ENCODE results near the gene SLC5A5.

The SLC5A5 gene

DNA sequence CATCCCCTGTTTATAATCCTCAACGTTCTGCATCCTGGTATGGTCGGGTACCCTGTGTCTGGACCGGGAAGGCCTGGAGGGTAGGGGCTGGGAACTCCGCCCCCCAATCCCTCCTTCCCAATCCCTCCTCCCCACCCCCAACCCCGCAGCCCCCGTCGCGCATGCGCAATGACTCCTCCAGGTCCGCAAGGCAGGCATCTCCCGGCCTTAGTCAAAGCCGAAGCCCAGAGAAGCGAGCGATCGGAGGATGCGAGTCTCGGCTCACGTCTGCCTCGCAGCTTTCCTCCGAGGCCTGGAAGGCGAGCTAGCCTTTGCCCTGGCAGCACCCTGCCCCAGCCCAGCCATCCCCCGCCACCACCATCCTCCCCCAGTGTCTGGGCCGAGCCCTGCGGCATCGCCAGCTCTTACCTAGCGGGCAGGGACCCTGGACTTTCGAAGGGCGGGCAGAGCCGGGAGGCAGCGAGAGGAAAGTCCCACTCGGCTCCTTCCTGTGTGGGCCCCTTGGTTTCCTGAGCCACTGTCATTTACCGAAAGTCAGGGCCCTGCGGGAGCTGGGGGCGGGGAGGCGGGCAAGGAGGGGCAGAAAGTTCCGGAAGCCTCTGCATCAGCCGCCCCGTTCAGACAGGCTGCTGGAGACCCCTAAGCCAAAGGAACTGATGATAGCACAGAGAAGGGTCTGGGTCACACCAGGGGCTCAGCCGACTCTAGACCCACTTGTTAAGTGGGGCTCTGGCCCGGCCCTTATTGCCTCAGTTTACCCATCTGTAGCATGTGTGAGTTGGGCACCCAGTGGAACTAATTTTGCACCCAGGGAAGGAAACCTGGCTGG, 24.0 kb upstream of the SLC5A5 start, which contains the start of gene JAK3:
Gene JAK3 (minus strand): TSS at position 445 of the 829 bp plus-strand sequence. CDS start 3,565 bp downstream, outside the sequence.
- DNase-seq (ENCODE audit: low read depth in 2 of 2): peak; percentile 81 to 87

DNA sequence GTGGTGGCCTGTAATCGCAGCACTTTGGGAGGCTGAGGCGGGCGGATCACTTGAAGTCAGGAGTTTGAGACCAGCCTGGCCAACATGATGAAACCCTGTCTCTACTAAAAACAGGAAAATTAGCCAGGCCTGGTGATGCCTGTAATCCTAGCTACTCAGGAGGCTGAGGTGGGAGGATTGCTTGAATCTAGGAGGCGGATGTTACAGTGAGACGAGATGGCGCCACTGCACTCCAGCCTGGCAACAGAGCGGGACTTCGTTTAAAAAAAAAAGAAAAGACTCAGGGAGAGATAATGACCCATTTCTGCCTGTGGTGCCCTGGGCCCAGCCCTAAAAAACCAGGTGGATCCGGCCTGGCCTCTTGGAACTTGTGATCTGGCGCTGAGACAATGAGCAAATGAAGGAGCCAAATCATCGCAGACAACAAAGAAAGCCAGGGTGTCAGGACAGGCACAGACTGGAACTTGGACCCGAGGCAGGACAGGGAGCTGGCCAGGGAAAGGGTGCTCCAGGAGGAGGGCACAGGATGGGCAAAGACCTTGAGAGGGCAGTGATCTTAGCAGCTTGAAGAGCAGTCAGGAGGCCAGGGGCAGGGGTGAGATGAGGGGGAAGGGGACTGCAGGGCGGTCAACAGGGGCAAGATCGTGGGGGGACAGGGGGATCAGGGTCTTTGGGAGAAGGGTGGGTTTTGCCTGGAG, 23.0 kb upstream of the SLC5A5 start:
- DNase-seq (ENCODE audit: low read depth in 2 of 2): no peak

DNA sequence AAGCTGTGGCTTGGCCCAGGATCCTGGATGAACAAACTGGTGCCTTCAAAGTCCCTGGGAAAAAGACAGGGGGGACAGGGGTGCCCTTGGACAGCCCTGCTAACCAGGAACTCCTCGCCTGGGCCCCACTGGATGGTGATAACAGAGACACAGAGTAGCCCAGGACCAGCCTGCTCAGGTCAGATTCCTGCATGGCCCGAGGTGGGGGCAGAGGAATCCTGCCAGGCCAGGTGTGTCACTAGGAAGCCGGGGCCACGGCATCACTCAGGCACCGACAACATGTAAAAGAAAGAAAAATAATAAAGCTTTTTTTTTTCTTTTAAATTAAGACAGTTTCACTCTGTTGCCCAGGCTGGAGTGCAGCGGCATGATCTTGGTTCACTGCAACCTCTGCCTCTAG, 17.7 kb upstream of the SLC5A5 start:
- DNase-seq (ENCODE audit: low read depth in 2 of 2): no peak

DNA sequence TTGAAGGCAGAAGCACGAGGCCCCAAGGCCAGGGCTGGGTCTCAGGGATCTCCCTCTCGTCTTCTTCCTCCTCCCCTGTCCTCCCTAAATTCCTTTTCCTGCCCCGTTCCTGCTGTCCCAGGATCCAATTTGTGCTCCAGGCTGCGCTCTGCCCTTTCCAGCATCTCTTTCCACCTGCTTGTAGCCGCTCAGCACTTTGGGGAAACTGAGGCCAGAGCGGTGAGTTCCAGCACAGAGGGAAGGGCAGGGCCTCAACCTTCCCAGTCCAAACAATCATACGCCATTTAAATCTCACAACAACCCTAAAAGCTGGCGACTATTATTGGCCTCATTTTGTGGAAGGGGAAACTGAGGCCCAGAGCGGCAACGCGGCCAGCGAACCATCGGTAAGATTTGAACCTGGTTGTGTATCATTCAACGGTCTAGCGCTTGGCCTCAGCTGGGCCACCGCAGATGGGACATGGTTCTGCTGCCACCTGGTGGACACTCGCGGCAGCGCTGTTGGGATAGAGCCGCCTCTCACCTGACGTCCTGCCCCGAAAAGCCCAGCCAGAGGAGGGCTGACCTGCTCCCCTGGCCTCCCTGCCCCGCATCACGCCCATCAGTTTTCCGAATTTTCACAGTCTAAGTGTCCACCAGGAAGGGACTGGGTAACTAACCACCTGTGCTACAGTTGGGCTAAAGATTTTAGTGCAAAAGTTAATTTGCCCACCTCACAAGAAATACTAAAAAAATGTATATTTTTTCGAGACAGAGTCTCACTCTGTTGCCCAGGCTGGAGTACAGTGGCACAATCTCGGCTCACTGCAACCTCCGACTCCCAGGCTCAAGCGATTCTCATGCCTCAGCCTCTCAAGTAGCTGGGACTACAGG, 16.2 kb upstream of the SLC5A5 start:
- DNase-seq (ENCODE audit: low read depth in 2 of 2): peak; percentile 86 to 93

DNA sequence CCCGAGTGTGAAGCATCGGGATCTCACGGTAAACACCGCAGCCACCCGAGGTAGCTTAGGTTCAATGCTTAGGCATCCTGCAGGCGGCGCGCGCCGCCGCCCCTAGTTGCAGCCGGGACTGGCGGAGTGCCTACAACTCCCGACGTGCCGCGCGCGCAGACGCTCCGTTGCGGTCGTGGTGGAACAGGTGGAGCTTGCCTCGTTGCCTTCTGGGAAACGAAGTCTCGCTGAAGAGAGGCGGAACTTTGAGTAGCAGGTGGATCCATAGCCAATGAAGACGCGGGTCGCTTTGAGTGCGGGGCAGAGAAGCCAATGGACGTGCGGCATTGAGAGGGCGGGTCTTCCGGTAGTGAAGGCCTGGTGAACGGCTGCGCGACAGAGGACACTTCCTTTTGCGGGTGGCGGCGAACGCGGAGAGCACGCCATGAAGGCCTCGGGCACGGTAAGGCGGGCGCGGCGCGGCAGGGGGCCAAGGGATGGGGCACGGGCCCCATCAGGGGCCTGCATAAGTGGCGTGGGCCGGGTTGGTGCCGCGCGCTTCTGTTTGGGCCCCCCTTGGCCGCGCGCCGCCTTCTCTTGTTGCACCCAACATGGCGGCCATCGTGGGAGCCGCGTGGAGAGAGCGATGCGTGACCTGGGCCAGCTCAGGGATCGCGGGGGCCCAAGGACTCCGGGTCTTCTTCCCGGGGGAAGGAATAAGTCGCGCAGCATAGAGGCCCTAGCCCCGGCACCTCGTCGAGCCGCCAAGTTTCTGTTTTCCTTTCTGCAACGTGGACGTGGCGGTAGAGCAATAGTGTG, 12.0 kb upstream of the SLC5A5 start, which contains the start of gene RPL18A:
Gene RPL18A (plus strand): TSS at position 378 of the 798 bp plus-strand sequence. CDS start 47 bp downstream, at position 425.
- peak; percentile 98 to 99 for DNase-seq (ENCODE audit: low read depth in 2 of 2)

DNA sequence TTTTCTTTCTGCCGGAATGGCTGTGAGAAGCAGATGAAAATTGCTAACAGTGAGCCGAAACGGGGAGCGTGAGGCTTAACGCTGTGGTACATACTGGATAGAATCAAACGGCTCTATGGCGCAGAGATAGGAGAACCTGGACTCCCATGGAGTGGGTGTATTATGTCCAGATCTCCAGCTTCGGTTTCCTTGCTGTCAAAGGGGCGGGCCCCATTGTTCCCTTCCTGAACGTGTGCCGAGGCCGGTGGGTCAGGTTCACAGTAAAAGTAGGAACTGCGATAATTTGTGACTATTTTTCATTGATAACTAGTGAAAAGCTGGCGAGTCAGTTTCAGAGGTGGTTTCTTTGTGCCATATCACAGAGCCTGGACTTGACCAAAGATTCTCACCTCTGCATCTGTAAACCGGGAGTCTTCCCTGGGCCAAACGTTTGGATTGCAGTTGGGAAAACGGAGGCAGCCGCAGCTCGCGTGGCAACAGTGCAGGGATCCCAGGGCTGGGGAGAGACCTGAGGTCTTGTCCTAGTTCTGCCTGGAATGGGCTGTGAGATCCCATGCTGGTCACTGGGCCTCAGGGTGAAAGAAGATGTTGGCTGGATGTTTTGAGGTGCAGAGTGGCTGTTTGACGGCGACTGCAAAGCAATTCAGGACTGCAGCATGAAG, 11.3 kb upstream of the SLC5A5 start:
- DNase-seq (ENCODE audit: low read depth in 2 of 2): no peak

DNA sequence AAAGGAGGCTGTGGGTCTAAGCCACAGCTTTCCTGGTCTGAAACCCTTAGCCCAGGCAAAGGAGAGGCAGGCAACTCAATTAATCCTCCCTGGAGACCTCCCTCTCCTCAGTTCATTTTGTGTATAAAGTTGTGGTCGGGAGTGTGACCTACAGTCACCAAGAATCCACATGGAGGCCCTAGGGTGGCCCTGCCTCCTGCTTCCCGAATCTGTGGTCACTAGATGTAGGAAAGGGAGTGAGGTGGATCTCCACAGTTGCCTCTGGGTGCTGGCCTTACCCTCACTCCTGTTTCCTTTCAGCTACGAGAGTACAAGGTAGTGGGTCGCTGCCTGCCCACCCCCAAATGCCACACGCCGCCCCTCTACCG, 10.8 kb upstream of the SLC5A5 start:
- no peak for DNase-seq (ENCODE audit: low read depth in 2 of 2)

DNA sequence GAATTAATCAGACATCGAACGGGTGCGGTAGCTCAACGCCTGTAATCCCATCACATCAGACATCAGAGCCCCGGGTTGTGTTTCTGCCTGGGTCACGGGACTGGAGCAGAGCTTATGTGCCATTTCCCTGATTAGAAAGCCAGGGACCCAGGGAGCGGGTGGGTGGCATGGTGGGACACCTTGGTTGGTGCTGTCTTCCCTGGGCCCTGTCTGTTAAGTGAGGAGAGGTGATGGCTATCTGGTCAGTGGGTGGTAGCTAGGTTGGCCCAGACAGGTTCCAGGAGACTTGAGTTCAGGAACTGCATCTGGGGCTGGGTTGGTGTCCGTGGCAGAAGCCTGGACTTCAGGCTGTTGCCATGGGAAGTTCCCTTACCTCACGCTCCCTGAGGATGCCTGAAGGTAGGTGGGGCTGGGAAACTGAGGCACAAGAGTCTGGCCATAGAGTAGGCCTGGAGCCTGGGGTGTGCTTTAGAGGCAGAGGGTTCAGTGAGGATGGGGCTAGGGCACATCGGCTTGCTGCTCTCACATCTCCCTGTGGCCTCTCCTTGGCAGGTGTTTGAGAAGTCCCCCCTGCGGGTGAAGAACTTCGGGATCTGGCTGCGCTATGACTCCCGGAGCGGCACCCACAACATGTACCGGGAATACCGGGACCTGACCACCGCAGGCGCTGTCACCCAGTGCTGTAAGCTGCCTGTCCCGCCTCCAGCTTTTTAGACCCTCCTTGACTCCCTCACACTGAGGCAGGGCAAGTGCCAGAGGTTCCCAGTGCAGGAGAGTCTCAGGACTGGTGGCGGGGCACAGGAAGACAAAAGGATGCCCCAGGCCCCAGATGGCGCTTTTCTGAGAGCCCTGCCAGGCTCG, 10.0 kb upstream of the SLC5A5 start:
- no peak for DNase-seq (ENCODE audit: low read depth in 2 of 2)

DNA sequence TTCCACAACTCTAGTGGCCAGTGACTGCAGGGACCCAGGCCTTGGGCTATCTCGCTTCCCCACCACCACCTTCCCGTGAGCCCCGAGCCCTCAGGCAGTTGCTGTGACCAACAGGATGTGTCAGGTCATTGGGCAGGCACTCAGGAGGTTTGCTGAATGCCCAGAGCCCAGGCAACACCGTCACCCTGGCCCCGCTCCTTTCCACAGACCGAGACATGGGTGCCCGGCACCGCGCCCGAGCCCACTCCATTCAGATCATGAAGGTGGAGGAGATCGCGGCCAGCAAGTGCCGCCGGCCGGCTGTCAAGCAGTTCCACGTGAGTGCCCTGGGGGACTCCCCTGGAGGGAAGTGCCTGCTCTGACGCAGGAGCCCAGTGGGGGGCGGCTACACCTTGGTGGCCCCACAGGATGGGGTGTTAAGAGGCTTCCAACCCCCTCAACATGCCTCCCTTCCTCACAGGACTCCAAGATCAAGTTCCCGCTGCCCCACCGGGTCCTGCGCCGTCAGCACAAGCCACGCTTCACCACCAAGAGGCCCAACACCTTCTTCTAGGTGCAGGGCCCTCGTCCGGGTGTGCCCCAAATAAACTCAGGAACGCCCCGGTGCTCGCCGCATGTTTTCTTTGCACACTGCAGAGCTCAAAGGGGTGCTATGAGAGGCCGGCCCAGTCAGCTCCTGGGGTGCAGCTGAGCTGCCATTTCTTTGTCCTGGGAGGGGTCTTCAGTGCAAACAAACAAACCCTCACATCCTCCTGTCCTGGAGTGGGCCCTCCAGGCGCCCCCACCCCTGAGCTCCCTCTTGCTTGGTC, 8.8 kb upstream of the SLC5A5 start:
- DNase-seq (ENCODE audit: low read depth in 2 of 2): no peak

DNA sequence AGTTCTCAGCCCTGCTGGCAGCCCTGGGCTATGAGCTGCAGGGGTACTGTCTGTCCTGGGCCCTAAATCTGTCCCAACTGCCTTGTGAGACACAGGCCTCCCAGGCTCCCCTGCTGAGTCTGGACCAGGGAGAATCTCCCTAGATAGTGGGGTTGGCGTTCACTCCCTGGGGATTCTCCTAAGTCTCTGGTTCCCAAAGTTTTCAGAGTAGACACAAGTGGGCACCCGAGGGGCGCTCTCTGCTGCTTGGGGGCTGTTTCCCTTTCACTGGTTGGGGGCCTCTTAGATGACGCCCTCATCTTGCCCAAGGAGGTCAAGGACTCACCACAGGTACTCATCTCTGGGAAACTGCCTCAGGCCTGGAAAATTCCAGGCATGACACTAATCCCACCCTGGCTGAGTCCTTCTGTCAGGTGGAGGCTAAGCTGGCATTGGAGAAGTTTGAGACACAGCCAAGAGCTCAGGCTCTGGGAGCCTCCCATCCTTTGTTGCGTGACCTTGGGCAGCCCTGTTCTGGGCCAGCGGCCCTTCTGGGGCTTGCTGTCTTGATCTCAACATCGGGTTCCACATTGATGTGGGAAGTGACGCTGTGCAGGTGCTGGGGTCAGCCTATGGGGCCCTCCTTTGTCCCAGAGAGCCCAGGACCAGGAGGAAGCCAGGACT, 8.1 kb upstream of the SLC5A5 start:
- no peak for DNase-seq (ENCODE audit: low read depth in 2 of 2)

DNA sequence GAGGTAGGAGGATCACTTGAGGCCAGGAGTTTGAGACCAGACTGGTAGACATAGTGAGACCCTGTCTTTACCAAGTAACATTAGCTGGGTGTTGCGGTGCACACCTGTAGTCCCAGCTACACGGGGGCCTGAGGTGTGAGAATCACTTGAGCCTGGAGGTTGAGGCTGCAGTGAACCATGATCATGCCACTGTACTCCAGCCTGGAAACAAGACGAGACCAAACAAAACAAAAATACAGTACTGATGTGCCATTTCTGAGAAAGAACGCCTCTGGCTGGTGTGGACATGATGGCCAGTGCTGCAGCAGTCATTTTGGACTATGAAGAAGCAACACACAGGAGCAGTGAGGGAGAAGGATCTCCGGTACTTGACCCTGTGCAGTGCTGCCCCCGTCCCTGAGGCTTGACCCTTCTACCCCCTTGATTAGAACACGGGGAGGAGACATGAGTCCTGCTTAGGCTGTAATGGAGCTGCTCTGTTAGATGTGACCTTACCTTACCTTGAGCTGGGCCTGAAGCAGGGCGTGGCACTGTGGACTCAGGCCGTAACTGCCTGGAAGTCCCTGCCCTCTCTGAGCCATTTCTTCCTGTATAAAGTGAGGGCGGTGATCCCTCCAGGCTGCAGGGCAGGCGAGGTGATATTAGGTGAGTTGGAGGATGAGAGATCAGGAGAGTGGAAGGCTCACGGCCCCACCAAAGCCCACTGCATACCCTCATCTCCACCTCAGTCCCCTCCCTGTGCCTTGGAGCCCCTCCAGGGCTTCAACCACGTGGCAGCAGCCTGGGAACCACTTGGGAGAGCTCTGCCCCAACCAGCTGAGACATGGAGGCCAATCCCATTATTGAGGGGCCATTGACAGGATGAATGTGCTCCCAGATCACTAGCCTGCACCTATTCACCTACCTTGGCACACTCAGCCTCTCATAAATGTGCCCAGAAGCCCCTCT, 6.1 kb upstream of the SLC5A5 start:
- no peak for DNase-seq (ENCODE audit: low read depth in 2 of 2)

DNA sequence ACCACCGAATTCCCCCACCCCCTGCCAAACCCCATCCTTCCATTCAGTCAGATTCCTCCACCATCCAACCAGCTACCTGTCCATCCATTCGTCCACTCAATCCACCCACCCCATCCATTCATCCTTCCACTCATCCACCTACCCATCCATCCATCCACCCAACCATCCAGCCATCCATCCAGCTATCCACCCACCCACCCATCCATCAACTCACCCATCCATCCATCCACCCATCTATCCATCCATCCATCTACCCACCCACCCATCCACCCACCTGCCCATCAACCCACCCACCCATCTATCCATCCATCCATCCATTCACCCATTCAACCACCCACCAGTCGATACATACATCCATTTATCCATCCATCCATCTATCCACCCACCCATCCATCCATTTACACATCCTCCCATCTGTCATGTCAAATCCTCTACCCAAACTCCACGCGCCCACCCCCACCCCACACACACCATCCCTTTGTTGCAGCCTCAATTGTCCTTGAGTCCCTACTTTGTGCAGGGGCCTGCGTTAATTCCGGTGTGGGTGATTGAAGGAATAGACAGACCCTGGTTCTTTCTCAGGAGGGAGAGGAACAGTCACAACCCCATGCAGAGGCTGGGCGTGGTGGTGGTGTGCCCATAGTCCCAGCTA, 5.3 kb upstream of the SLC5A5 start:
- DNase-seq (ENCODE audit: low read depth in 2 of 2): no peak

DNA sequence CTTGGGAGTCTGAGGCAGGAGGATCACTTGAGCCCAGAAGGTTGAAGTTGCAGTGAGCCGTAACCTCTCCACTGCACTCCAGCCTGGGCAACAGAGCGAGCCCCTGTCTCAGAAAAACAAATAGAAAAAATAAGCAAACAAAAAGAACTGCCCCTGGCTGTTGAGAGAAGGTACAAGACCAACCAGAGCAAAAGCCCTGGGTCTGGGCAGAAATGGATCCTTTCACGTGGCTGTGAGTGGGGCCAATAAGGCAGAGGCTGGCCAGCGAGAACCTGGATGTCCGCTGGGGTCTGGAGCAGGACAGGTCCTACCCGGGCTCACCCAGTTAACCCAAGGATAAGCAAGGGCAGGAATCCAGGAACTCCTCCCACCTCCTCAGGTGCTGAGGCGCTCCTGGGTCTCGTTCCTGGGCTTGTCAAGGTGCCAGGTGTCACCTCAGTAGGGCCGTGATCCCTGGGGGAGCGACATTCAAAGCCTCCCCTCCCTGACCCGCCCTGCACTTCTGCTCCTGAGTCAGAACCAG, 4.7 kb upstream of the SLC5A5 start:
- no peak for DNase-seq (ENCODE audit: low read depth in 2 of 2)

DNA sequence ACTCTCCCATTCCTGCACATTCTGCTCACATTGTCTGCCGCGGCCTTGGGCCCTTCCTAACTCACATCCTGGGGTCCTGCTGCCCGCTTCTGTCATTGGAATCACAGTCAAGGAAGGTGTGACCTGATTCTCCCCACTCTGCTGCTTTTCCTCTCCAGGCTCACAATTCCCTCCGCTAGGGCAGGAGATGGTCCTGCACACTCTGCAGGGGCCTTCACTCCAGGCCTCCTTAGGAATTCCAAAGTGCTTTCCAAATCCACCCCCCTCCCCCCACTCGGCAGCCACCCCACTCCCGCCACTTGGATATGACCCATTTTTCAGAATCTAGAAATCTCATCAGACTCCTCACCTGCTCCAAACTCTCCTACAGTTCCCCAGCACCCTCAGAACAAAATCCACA, 3.1 kb upstream of the SLC5A5 start:
- no peak for DNase-seq (ENCODE audit: low read depth in 2 of 2)

DNA sequence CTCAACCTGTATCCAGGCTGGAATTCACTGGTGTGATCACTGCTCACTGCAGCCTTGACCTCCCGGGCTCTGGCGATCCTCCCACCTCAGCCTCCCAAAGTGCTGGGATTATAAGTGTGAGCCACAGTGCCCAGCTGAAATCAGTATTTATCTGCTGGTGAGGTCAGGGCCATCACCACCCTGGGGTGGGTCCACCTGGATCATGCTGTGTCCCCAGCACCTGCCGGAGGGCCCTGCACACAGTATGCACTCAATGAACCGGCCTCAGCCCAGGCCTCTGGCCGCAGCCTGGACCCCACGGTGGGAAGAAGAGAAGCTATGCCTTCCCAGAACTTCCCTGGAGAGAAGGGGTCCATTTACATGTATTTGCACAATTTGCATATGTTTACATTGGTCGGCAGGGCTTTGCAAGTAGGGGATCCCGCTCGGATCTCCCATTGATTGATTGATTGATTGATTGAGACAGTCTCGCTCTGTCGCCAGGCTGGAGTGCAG, 2.6 kb upstream of the SLC5A5 start:
- no peak for DNase-seq (ENCODE audit: low read depth in 2 of 2)

Data from stimulated activated CD8-positive, alpha-beta memory T cell treated with anti-CD3 and anti-CD28 coated beads, Interleukin-2, amount 100 ng/mL, for 48 hours (primary cell).